GM18526 (cell line): ENCODE results near the gene ARHGEF25.

Experiments used
- POLR2A ChIP-seq: IDR thresholded peaks from 3 replicates; pipeline ENCODE4 v1.6.1; 2011; ENCODE audit not compliant: insufficient read length; ENCODE audit errors: extremely low read depth

The ARHGEF25 gene

DNA sequence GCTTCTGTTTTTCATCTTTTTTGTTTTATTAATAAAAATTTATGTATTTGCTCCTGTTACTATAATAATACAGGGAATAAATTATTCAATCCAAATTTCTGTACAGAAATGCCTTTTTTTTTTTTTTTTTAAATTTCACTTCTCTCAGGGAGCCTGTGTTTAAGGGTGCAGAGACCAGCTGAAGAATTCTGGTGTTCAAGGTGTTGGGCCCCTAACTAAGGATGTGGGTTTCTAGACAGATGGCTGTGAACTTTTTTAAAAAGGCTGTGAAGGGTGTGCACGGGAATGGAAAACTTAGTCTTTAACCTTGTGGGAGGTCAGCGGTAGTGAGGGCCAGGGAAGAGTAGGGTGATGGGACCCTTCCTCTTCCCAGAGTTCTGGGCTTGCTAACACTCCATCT, 7.9 kb upstream of the ARHGEF25 start:
- no peak for TF ChIP-seq POLR2A

DNA sequence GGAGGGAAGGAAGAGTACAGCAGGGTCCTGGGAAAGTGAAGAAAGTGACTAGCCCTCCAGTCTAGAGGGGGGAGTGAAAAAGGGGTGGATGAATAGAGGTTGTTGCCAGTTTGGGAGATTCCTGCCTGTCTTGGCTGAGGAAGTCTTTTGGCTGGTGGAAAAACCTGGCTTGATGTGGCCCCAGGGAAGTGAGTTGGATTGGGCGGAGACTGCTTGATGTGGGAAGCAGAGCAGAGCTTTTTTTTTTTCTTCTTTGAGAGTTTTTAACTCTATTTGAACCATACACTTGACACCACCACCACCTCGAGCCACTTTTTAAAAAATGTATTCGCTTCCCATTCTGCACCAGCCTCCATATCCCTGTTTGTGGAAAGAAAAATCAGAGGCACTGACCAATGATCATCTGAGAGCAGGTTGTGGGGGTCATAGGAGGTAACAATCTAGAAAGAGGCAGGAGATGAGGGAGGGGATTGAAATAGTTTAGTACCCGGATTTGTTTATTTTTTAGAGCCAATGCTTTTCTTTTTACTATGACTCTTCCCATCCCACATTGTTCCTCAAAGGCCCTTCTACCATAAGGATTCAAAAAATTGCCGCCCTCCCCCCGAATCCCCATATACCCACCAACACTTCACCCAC, 7.3 kb upstream of the ARHGEF25 start:
- TF ChIP-seq POLR2A = no peak

DNA sequence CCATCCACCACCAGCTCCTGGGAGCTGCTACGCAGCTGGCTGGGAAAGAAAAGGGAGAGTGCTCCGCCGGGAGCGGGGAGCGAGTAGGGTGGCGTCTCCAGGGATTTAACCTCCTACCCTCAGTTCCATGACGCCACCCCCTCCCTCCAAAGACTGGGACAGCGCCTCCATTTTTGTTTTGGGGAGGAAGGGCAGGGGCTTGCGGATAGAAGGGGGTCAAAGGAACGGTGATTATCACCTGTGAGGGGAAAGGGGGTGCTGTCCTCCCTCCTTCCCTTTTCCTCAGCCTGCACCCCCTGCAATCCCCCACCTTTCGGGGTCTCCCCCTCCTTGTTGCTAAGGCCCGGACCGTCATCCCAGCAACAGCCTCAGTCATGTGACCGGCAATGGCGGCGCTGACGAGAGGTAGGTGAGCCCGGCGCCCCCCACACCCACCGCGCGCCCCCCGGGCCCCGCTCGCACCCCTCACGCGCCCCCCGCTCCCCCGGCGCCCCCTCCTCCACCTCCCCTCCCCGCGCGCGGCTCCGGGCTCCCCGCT, 6.7 kb upstream of the ARHGEF25 start, which contains the start of gene DTX3:
Gene DTX3 (plus strand): TSS at position 371 of the 538 bp plus-strand sequence. CDS start 1,694 bp downstream, outside the sequence.
- no peak for TF ChIP-seq POLR2A

DNA sequence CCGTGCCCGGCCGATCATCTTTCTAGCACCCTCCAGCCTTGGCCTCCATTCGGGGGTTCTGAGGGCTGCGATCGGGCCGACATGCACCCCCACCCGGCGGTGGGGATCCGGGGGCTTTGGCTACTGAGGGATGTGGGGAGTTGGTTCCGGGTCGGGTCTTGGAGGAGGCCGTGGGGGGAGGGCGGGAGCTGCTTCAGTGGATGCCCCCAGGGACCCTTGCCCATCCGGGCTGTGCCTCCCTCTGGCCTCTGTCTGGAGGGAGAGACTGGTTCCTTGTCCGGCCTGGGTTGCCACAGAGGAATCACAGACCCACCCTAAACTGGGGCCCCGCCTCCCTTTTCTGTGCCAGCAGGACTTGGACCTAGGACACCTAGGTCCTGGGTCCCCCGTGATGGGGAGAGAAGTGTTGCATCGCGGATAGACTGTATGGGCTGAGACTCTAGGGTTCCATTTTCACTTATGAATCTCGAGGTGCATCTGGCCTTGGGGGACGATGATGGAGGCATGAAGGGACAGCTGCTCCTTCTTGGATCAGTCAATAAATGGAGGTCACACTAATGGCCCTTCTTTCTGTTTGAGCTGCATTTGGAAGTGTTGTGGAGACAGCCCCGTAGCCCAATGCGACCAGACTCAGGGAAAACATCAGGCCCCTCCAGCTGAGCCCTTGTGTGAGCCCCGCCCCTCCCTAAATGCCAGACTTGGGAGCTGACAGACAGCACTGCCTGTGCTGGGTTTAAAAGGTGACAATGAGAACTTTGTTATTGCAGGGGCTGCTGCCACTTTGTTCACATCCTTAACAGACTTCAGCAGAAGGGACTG, 6.0 kb upstream of the ARHGEF25 start:
- TF ChIP-seq POLR2A = no peak

DNA sequence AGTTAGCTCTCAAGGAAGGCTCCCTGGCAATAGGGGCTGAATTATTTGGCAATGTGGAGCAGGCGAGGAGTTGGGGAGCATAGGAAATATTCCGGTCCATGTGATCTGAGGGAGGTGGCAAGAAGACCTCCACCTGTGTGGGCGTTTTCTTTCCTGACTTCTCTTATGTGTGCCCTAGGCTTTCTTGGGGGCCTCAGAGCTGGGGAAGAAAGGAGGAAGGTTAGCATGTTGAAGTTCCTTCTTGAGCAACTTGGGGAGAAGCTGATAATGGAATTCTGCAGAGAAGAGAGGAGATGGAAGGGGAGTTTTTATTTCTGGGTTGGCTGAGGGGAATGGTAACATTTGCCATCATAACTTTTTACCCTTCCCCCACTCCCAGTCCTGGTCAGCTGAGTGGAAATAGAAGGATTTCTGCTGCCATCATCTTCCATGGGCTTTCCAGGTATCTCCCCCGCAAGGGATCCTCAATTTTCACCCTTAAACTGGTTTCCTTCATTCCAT, 5.4 kb upstream of the ARHGEF25 start:
- no peak for TF ChIP-seq POLR2A

DNA sequence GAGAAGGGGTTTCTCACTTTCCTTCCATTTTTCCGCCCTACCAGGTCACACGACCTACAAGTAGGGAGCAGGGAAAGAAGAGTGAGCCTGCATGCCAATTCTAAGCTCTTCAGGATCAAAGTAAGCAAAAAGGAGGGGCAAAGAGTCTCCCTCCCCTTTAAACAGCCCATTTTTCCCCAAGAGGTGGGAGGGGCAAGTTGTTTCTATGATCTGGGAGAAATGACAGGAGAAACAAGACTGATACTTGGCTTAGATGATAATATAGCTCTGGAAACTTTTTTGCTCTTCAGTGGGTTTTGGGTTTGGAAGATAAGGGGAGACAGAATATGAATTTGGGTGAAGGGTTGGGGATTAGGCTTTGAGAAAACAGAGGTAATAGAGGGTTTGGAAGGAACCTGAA, 4.8 kb upstream of the ARHGEF25 start:
- no peak for TF ChIP-seq POLR2A

DNA sequence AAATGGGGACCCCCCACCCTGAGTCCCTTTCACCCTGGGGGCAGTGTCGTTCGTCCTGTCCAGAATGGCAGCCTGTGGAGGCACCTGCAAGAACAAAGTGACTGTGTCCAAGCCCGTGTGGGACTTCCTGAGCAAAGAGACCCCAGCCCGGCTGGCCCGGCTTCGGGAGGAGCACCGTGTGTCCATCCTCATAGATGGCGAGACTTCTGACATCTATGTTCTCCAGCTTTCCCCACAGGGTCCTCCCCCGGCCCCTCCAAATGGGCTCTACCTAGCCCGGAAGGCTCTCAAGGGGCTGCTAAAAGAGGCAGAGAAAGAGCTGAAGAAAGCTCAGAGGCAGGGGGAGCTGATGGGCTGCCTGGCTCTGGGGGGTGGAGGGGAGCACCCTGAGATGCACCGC, 4.4 kb upstream of the ARHGEF25 start:
- no peak for TF ChIP-seq POLR2A

DNA sequence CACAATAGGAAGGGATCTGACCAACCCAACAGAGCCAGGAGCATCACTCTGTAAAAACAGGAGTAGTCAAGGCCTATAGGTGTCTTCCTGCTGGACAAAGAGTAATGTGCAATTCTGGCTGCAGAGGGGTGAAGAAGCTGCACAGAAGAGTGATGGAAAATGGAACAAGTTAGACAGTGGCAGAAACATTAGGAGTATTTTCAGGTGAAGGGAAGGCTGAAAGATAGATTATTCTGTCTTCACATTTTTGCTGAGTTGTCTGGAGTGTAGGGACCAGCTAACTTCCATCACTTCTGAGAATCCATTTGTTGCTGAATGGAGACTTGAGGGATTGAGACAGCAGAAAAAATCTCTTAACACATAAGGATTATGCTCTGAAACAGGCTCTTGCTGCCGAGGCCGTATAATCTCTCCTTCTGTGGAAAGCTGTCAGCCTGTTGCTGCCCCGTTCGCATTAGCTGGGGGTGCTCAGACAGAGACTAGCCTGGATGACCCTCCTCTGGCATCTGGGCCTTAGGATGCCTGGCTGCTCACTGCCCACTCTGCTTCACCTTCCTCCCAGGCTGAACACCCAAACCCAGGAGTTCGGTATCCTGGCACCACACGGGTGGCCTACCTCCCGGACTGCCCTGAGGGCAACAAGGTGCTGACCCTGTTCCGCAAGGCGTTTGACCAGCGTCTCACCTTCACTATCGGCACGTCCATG, 3.1 kb upstream of the ARHGEF25 start:
- no peak for TF ChIP-seq POLR2A

DNA sequence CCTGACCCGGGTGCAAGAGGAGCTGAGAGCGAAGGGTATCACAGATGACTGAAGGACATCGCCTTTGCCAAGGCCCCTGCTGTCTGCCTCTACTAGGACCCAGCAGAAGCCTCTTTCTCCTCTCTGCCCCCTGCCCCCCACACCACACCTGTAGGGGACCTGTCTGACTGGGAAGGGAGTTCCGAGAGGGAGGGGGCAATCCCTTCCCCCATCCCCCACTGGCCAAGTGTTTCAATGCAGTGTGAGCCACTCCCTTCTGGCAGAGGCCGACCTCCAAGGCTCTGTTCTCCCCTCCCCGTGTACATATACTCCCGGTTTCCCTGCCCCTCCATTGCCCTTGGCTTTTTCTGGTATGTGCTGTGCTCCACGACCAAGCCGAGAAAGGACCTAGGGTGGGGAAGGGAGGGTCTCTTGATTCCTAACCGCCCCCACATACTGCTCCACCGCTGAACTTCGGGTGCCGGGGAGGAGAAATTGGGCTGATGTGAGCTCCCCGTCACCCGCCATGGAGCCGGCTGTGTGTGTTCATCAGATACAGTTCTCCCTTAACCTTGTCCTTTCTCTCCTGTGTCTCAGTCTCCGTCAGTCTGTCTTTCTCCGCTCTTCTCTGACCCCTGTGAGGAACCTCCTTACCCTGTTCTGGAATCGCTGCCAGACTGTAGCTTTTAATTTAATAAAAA, 2.0 kb upstream of the ARHGEF25 start:
- no peak for TF ChIP-seq POLR2A

DNA sequence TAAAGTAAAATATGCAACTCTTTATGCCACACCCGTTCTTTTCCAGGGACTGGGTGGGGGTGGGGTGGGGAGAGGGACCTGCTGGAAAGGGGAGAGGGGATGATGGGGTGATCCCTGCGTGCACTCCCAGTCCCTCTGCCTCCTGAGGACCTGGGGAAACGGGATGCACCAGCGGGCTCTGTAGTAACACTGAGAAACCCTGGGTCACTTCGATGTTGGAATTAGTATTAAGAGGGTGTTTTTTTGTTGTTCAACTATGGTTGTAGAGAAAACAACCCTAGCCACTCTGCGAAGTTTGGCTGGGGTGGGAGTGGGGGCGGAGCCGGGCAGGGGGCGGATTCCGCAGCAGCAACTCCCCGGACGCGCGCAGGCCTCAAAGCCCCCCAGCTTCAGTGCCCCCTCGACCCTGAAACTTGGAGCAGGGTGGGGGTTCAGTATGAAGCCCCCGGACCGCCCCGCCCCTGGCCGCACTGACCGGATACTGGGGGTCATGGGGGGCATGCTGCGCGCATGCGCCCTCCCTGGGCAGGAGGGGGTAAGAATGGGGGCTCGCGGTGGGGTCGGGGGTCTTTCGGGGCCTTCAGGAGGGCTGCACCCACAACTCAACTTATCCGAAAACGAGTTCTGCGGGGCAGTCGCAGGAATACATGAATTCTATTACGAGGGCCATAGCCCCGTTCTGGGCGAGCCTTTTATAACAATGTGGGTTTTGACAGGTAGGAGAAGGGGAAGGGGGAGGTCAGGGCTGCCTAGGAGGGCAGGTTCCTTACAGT, 1.3 kb upstream of the ARHGEF25 start:
- no peak for TF ChIP-seq POLR2A

DNA sequence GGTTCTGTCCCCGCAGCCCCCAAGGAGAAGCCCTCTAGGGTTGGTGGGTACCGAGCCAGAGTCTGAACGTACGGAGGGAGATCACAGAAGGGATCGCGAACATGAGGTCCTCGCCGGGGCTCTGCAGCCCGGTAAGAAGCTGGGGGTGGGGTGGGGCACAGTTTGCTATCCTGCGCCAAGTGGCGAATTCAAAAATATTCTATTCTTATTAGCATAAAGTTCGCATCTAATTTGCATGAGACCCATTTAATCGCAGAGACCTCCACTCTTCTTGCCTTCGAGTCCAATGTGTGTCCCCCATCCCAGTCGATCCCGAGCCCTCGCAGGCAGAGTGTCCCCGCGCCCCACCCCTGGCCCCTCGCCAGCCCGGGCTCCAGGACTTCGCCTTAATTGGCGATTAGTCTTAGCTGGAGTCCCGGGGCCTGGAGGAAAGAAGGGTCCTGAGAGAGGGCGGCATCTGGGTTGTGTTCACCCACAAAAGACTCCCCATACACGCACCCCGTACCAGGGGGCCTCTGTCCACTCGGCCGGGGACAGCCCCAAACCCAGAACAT, 604 bp upstream of the ARHGEF25 start:
- TF ChIP-seq POLR2A = no peak

DNA sequence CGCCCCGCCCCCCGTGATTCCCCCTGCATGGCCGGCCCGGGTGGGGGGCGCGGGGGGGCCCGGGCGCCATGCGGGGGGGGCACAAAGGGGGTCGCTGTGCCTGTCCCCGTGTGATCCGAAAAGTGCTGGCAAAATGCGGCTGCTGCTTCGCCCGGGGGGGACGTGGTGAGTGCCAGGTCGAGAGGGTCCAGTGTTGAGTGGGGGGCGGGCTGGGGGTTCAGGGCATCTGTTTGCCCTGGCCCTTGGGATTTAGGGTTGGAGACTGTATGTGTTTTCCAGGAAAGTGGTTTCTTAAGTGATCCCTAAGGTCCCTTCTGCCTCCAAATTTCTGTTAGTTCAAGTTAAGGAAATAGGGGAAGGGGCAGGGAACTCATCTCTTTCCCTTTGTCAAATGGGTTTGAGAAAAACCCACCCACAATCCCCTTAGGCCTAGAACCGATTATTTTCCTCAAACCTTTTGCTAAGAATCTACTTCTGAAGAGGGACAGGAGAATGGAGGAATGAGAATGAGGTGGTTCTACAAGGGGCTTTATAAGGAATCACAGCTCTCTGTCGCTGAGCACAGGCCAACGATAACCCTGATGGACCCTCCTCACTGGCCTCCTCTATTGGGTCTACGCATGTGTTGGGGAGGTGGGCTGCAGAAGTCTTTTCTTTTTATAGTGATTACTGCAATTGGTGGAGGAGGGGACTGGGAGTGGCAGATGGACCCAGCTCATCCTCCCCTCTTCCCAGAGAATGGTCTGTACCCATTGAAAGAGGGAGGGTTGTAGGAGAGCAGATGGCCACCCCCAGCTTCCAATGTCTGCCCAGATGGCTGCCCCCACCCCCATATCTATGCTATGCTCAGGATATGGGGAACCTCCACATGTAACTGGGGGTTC, 834 bp downstream of the ARHGEF25 start:
- TF ChIP-seq POLR2A = no peak
